ENCODE results near the gene HPS1.
"Not testable (repeated sequence)": the region's sequence is repeated elsewhere in the genome, so short reads cannot be mapped to it uniquely, and the experiment has no call there.

HPS1 gene

GRCh38 chr10:98388101-98388655, 58.6 kb downstream of the HPS1 start:
- DNase-seq = no peak

- DNase-seq = no peak
Observed at GRCh38 chr10:98384531-98385133, 62.1 kb downstream of the HPS1 start.

- no peak for DNase-seq
Observed at GRCh38 chr10:98383869-98384268, 62.9 kb downstream of the HPS1 start.

- DNase-seq = not testable (repeated sequence)
Observed at GRCh38 chr10:98383134-98383667, 63.5 kb downstream of the HPS1 start.

- no peak for DNase-seq
Observed at GRCh38 chr10:98382691-98383101, 64.0 kb downstream of the HPS1 start.

GRCh38 chr10:98380493-98381339, 66.0 kb downstream of the HPS1 start:
- no peak for DNase-seq

- DNase-seq = no peak
Observed at GRCh38 chr10:98378722-98379121, 68.0 kb downstream of the HPS1 start.

GRCh38 chr10:98377536-98377935, 69.2 kb downstream of the HPS1 start:
- DNase-seq = no peak

GRCh38 chr10:98377001-98377400, 69.7 kb downstream of the HPS1 start:
- no peak for DNase-seq

- DNase-seq = no peak
Observed at GRCh38 chr10:98376485-98376884, 70.2 kb downstream of the HPS1 start.

- no peak for DNase-seq
Observed at GRCh38 chr10:98374217-98374985, 72.3 kb downstream of the HPS1 start.

GRCh38 chr10:98373260-98374040, 73.3 kb downstream of the HPS1 start:
- DNase-seq = peak; percentile 6

GRCh38 chr10:98370831-98371820, 75.6 kb downstream of the HPS1 start:
- DNase-seq = no peak

- no peak for DNase-seq
Observed at GRCh38 chr10:98369801-98370200, 76.9 kb downstream of the HPS1 start.

- DNase-seq = no peak
Observed at GRCh38 chr10:98368644-98369043, 78.1 kb downstream of the HPS1 start.

GRCh38 chr10:98367604-98368451, 78.9 kb downstream of the HPS1 start:
- no peak for DNase-seq
